ENCODE results near the gene ANKS1B. TPM values are rescaled to one million over a fixed set of nuclear protein-coding genes. Genes with fewer than 3 reads are reported as not detected.

Gene ANKS1B
- total RNA-seq, 1 donor from 2014 or later = 2.4 TPM

DNA sequence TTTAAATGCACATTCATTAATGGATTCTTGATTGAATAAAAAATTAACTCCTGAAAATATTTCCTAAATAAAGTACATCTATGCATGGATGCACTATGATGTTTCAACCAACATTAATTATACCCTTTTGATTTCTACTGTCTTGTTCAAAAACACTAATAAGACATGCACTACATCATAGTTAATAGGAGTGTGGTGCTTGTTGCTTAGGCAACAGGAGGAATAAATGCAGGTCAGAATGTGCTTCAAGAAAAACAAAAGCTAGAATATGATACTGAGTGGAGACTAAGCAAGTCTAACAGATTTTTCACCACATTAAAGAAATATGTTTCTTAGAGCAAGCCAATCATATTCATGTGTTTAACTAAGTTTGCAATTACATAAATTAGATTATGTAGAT, 833.0 kb downstream of the ANKS1B start:
- peaks cover 5% of the 10 kb centered on the region for H3K4me1 Mint-ChIP-seq (ENCODE audit: low read depth, unreplicated experiment)
- H3K9me3 ChIP-seq (ENCODE audit: insufficient read depth, low read depth, low read length) = no peaks in the 10 kb centered on the region
- H3K9ac ChIP-seq (ENCODE audit: low read length) = no peak overlapping the region
- H3K4me2 ChIP-seq (ENCODE audit: low read length) = no peak overlapping the region
- H3K27me3 ChIP-seq (ENCODE audit: insufficient read depth, low read length) = no peaks in the 10 kb centered on the region
- H3K79me2 ChIP-seq (ENCODE audit: insufficient read depth, low read length) = no peaks in the 10 kb centered on the region
- H3K36me3 Mint-ChIP-seq (ENCODE audit: low read depth, unreplicated experiment) = no peaks in the 10 kb centered on the region
- H3K27me3 Mint-ChIP-seq (ENCODE audit: low read depth, unreplicated experiment) = no peaks in the 10 kb centered on the region
- H3K27ac ChIP-seq (ENCODE audit: low read depth, low read length) = no peak overlapping the region
- no peak for FAIRE-seq
- H2AFZ ChIP-seq (ENCODE audit: low read depth, low read length) = no peak overlapping the region
- no peaks in the 10 kb centered on the region for H3K9me3 Mint-ChIP-seq (ENCODE audit: unreplicated experiment)
- no peaks in the 10 kb centered on the region for H3K36me3 ChIP-seq (ENCODE audit: insufficient read depth, low read length)
- no peak overlapping the region for H3K4me3 Mint-ChIP-seq (ENCODE audit: unreplicated experiment)
- no peak for DNase-seq (ENCODE audit: low read depth)
- H4K20me1 ChIP-seq (ENCODE audit: insufficient read depth, low read length) = no peaks in the 10 kb centered on the region
- TF ChIP-seq CTCF (IDR thresholded peaks at IDR 0.05; ENCODE audit: insufficient read depth, low read depth, low read length) = no peak
- no peak for TF ChIP-seq EZH2 (IDR thresholded peaks at IDR 0.05; ENCODE audit: insufficient read depth, low read length)
- H3K27ac Mint-ChIP-seq (ENCODE audit: unreplicated experiment) = no peak overlapping the region
- H3K4me1 ChIP-seq (ENCODE audit: insufficient read depth, low read length) = peaks cover 4% of the 10 kb centered on the region
- H3K4me3 ChIP-seq (ENCODE audit: insufficient read depth, low read depth, low read length) = no peak overlapping the region

DNA sequence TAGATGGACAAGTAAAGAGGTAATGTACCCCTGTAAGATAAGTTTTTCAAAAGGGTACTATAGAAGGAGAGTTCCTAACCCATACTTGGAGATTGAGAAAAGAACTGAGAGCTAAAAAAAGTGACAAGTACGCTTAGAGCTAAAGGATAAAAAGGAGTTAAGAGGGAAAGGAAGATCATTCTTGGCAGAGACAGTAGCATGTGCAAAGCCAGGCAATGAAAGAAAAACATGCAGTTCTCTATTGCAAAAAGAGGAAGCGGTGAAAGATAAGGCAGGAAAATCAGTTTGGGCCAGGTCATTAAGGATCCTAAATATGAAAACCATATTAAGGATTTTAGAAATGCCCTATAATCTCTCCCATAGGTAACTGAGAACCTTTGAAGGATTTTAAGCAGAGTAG, 837.6 kb downstream of the ANKS1B start:
- no peak for FAIRE-seq
- no peaks in the 10 kb centered on the region for H3K79me2 ChIP-seq (ENCODE audit: insufficient read depth, low read length)

More for the DNA sequence above, 837.6 kb downstream of the ANKS1B start:
- Histone ChIP-seq H2AFZ (ENCODE audit: low read depth, low read length) (no peak overlapping the region), H3K9ac (ENCODE audit: low read length) (no peak overlapping the region), H4K20me1 (ENCODE audit: insufficient read depth, low read length) (no peaks in the 10 kb centered on the region), H3K4me1 (ENCODE audit: insufficient read depth, low read length) (no peaks in the 10 kb centered on the region), H3K9me3 (ENCODE audit: insufficient read depth, low read depth, low read length) (no peaks in the 10 kb centered on the region), H3K4me3 (ENCODE audit: insufficient read depth, low read depth, low read length) (no peak overlapping the region), H3K27me3 (ENCODE audit: insufficient read depth, low read length) (no peaks in the 10 kb centered on the region), H3K27ac (ENCODE audit: low read depth, low read length) (no peak overlapping the region), H3K36me3 (ENCODE audit: insufficient read depth, low read length) (no peaks in the 10 kb centered on the region), H3K4me2 (ENCODE audit: low read length) (no peak overlapping the region)
- TF ChIP-seq EZH2 (IDR thresholded peaks at IDR 0.05; ENCODE audit: insufficient read depth, low read length) = no peak
- no peak for TF ChIP-seq CTCF (IDR thresholded peaks at IDR 0.05; ENCODE audit: insufficient read depth, low read depth, low read length)
- no peak overlapping the region for H3K4me3 Mint-ChIP-seq (ENCODE audit: unreplicated experiment)
- no peak for DNase-seq (ENCODE audit: low read depth)
- H3K9me3 Mint-ChIP-seq (ENCODE audit: unreplicated experiment) = no peaks in the 10 kb centered on the region
- no peaks in the 10 kb centered on the region for H3K4me1 Mint-ChIP-seq (ENCODE audit: low read depth, unreplicated experiment)
- no peaks in the 10 kb centered on the region for H3K27me3 Mint-ChIP-seq (ENCODE audit: low read depth, unreplicated experiment)
- H3K27ac Mint-ChIP-seq (ENCODE audit: unreplicated experiment) = no peak overlapping the region
- H3K36me3 Mint-ChIP-seq (ENCODE audit: low read depth, unreplicated experiment) = no peaks in the 10 kb centered on the region
